ENCODE results near the gene TUB. TPM values are rescaled to one million over a fixed set of nuclear protein-coding genes. Genes with fewer than 3 reads are reported as not detected.

TUB gene
- polyA plus RNA-seq, 1 donor (not counting 4 experiments of a cell fraction or from before 2014, with no cell fraction given): 0.84 TPM

GRCh38 chr11:8093931-8094575 is 13.0 kb downstream of the TUB start:
- dilution Hi-C loops (cut with MboI; ENCODE audit: extremely low pct_ligation_motif_present, low sequenced_read_pairs): no loop called here
- Histone ChIP-seq H3K4me1 (ENCODE audit: control insufficient read depth, extremely low read depth, insufficient read depth, low read length) (peaks cover 9% of the 10 kb centered on the region), H3K4me3 (ENCODE audit: control insufficient read depth in 2 of 3, extremely low read depth in 1 of 3, insufficient read depth in 2 of 3, low read depth in 1 of 3, low read length in 3 of 3) (no peak overlapping the region), H3K9me3 (ENCODE audit: control insufficient read depth, low read depth, low read length) (no peaks in the 10 kb centered on the region), H3K79me2 (ENCODE audit: control insufficient read depth, insufficient read depth, low read length) (no peaks in the 10 kb centered on the region), H2AFZ (ENCODE audit: control insufficient read depth, low read length) (no peak overlapping the region), H3K4me2 (ENCODE audit: control insufficient read depth, extremely low read depth, insufficient read depth, low read depth, low read length) (no peak overlapping the region), H4K20me1 (ENCODE audit: control insufficient read depth, extremely low read depth, insufficient read depth, low read length) (no peaks in the 10 kb centered on the region), H3K27ac (ENCODE audit: control insufficient read depth, insufficient read depth, low read length) (no peak overlapping the region), H3K9me1 (ENCODE audit: control insufficient read depth, extremely low read depth, insufficient read depth, low read length) (no peaks in the 10 kb centered on the region), H3K9ac (ENCODE audit: control insufficient read depth, extremely low read depth, insufficient read depth, low read length) (no peak overlapping the region), H3K36me3 (ENCODE audit: control insufficient read depth in 2 of 2, extremely low read depth in 1 of 2, insufficient read depth in 2 of 2, low read length in 2 of 2) (no peaks in the 10 kb centered on the region), H3K27me3 (ENCODE audit: control insufficient read depth, extremely low read depth, insufficient read depth, low read length) (no peaks in the 10 kb centered on the region)
- no peak for TF ChIP-seq EZH2 (IDR thresholded peaks at IDR 0.05; ENCODE audit: low read length)
- TF ChIP-seq, protein P1, sequence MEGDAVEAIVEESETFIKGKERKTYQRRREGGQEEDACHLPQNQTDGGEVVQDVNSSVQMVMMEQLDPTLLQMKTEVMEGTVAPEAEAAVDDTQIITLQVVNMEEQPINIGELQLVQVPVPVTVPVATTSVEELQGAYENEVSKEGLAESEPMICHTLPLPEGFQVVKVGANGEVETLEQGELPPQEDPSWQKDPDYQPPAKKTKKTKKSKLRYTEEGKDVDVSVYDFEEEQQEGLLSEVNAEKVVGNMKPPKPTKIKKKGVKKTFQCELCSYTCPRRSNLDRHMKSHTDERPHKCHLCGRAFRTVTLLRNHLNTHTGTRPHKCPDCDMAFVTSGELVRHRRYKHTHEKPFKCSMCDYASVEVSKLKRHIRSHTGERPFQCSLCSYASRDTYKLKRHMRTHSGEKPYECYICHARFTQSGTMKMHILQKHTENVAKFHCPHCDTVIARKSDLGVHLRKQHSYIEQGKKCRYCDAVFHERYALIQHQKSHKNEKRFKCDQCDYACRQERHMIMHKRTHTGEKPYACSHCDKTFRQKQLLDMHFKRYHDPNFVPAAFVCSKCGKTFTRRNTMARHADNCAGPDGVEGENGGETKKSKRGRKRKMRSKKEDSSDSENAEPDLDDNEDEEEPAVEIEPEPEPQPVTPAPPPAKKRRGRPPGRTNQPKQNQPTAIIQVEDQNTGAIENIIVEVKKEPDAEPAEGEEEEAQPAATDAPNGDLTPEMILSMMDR (optimal IDR thresholded peaks at IDR 0.05 in 1 of 3, IDR thresholded peaks at IDR 0.05 in 1 of 3, conservative IDR thresholded peaks at IDR 0.05 in 1 of 3; ENCODE audit: extremely low read depth in 1 of 3, insufficient read depth in 2 of 3, low read length in 3 of 3): no peak
- no peak for DNase-seq (ENCODE audit: low read depth, low spot score)
- FAIRE-seq: no peak

DNA sequence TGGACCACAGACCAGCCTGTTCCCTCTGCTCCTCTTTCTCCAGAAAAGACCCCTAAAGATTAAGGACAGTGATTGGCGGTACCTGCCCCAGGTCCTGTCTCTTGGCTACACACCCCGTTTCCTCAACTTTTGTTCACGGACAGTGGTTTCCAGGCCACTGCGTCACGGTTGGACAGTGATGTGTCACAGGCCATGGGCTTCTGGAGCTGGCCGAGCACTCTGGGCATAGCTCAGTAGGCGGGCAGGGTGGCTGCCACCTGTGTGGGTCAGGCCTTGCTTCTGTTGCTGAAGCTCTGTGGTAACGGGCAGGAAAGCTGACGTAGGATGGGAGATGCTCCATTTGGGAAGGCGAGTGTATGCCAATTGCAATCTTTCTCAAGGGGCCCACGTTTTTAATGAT is 13.6 kb downstream of the TUB start:
- Histone ChIP-seq H3K9me3 (ENCODE audit: control insufficient read depth, low read depth, low read length) (no peaks in the 10 kb centered on the region), H3K27ac (ENCODE audit: control insufficient read depth, insufficient read depth, low read length) (no peak overlapping the region), H3K79me2 (ENCODE audit: control insufficient read depth, insufficient read depth, low read length) (no peaks in the 10 kb centered on the region), H3K4me2 (ENCODE audit: control insufficient read depth, extremely low read depth, insufficient read depth, low read depth, low read length) (no peak overlapping the region), H3K36me3 (ENCODE audit: control insufficient read depth in 2 of 2, extremely low read depth in 1 of 2, insufficient read depth in 2 of 2, low read length in 2 of 2) (no peaks in the 10 kb centered on the region), H3K9ac (ENCODE audit: control insufficient read depth, extremely low read depth, insufficient read depth, low read length) (no peak overlapping the region), H4K20me1 (ENCODE audit: control insufficient read depth, extremely low read depth, insufficient read depth, low read length) (no peaks in the 10 kb centered on the region), H3K9me1 (ENCODE audit: control insufficient read depth, extremely low read depth, insufficient read depth, low read length) (no peaks in the 10 kb centered on the region), H2AFZ (ENCODE audit: control insufficient read depth, low read length) (no peak overlapping the region), H3K4me3 (ENCODE audit: control insufficient read depth in 2 of 3, extremely low read depth in 1 of 3, insufficient read depth in 2 of 3, low read depth in 1 of 3, low read length in 3 of 3) (no peak overlapping the region), H3K4me1 (ENCODE audit: control insufficient read depth, extremely low read depth, insufficient read depth, low read length) (peaks cover 9% of the 10 kb centered on the region), H3K27me3 (ENCODE audit: control insufficient read depth, extremely low read depth, insufficient read depth, low read length) (no peaks in the 10 kb centered on the region)
- dilution Hi-C loops (cut with MboI; ENCODE audit: extremely low pct_ligation_motif_present, low sequenced_read_pairs): no loop called here
- TF ChIP-seq, protein P1 (optimal IDR thresholded peaks at IDR 0.05 in 1 of 3, IDR thresholded peaks at IDR 0.05 in 1 of 3, conservative IDR thresholded peaks at IDR 0.05 in 1 of 3; ENCODE audit: extremely low read depth in 1 of 3, insufficient read depth in 2 of 3, low read length in 3 of 3): no peak
- no peak for TF ChIP-seq EZH2 (IDR thresholded peaks at IDR 0.05; ENCODE audit: low read length)
- DNase-seq (ENCODE audit: low read depth, low spot score) (no peak), FAIRE-seq (no peak)

Data from keratinocyte (primary cell).